BE2C (cell line): ENCODE data around the gene PRDX1.
"Not testable (repeated sequence)": the region's sequence is repeated elsewhere in the genome, so short reads cannot be mapped to it uniquely, and the experiment has no call there.

Experiments used
- DNase-seq: peaks from one replicate; pipeline ENCODE4 v3.0.0-alpha.2; 2020
- H3K27me3 ChIP-seq: fragments of 250-450 bp; sonication (Bioruptor Pico); 2 replicates; pipeline ENCODE4 v1.5.1; 2020; ENCODE audit warnings: mild to moderate bottlenecking
- H3K36me3 ChIP-seq: fragments of 250-450 bp; sonication (Bioruptor Pico); 2 replicates; pipeline ENCODE4 v1.5.1; 2020; ENCODE audit warnings: mild to moderate bottlenecking
- H3K4me1 ChIP-seq: fragments of 250-450 bp; sonication (Bioruptor Pico); 2 replicates; pipeline ENCODE4 v1.5.1; 2020
- H3K4me3 ChIP-seq: 2 replicates; pipeline ENCODE4 v1.5.1; 2011; ENCODE audit warnings: low read depth, low read length
- H3K9me3 ChIP-seq: fragments of 250-450 bp; sonication (Bioruptor Pico); 2 replicates; pipeline ENCODE4 v1.5.1; 2020
- CTCF ChIP-seq: IDR thresholded peaks from 2 replicates; pipeline ENCODE4 v1.5.1; 2012; ENCODE audit warnings: mild to moderate bottlenecking, low read depth, low read length

The PRDX1 gene

GRCh38 chr1:45490121-45490625 is 31.5 kb downstream of the PRDX1 start:
- Histone ChIP-seq H3K9me3 (no peaks in the 10 kb centered on the region), H3K27me3 (peaks cover 16% of the 10 kb centered on the region), H3K4me1 (no peaks in the 10 kb centered on the region), H3K36me3 (no peaks in the 10 kb centered on the region), H3K4me3 (peak overlapping the region; percentile 50)
- no peak for DNase-seq
- no peak for TF ChIP-seq CTCF

DNA sequence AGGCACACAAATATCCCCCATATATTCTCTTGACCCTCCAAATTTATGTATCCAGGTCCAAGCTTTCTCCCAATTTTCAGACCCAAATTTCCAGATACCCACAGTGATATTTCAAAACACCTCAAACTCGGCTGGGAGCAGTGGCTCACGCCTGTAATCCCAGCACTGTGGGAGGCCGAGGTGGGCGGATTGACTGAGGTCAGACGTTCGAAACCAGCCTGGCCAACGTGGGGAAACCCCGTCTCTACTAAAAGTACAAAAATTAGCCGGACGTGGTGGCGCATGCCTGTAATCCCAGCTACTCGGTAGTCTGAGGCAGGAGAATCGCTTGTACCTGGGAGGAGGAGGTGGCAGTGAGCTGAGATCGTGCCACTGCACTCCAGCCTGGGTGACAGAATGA is 32.3 kb downstream of the PRDX1 start:
- not testable (repeated sequence) for H3K4me3 ChIP-seq, H3K4me1 ChIP-seq, H3K36me3 ChIP-seq, DNase-seq, H3K9me3 ChIP-seq
- peaks cover 16% of the 10 kb centered on the region for H3K27me3 ChIP-seq

DNA sequence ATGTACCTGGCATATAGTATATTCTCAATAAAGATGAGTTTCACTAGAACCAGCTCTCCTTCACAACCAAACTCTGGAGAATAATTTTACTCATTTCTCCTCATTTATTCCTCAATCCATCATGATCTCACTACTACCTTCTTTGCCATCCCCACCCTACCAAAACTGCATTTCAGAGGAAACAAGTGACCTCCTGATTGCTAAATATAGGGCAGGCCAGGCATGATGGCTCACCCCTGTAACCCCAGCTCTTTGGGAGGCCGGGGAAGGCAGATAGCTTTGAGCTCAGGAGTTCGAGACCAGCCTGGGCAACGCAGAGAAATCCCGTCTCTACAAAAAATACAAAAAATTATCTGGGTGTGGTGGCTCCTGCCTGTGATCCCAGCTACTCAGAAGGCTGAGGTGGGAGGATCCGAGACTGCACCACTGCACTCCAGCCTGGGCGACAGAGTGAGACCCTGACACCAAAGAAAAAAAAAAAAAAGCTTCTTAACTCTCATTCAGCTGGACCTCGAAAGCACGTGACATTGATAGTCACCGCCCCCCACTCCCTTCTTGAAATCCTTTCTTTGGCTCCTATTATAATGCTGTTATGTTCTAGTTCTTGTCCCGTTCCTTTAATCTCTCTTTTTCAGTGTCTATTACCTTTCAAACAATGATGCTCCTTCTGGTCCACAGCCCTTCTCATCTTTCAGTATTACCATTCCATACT is 32.9 kb downstream of the PRDX1 start:
- Histone ChIP-seq H3K4me3 (no peak overlapping the region), H3K9me3 (no peaks in the 10 kb centered on the region), H3K27me3 (peaks cover 16% of the 10 kb centered on the region), H3K4me1 (no peaks in the 10 kb centered on the region), H3K36me3 (no peaks in the 10 kb centered on the region)
- DNase-seq: no peak
- TF ChIP-seq CTCF: no peak

DNA sequence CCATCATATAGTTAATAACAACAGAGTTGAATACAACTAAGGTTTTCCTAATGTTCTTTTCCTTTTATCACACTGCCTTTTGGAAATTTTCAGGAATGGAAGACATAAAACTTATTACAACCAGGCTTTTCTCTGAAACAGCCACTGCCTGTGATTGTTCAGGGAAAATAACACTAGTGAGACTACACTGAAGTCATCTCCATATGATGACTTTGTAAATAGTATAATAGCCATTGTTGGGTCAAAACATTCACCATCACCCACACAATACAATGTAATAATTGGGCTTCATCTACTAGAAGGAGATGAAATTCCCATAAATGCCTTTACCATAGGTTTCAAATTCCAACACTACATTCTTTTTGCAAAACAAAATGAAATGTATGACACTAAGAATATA is 35.7 kb downstream of the PRDX1 start:
- H3K9me3 ChIP-seq: no peaks in the 10 kb centered on the region
- peaks cover 16% of the 10 kb centered on the region for H3K27me3 ChIP-seq
- TF ChIP-seq CTCF: no peak
- H3K4me3 ChIP-seq: no peak overlapping the region
- H3K4me1 ChIP-seq: no peaks in the 10 kb centered on the region
- no peaks in the 10 kb centered on the region for H3K36me3 ChIP-seq
- DNase-seq: no peak

- Histone ChIP-seq H3K36me3 (no peaks in the 10 kb centered on the region), H3K4me3 (no peak overlapping the region), H3K9me3 (no peaks in the 10 kb centered on the region), H3K27me3 (no peaks in the 10 kb centered on the region), H3K4me1 (no peaks in the 10 kb centered on the region)
- TF ChIP-seq CTCF: no peak
- DNase-seq: no peak
Measured at GRCh38 chr1:45479039-45479748, 42.5 kb downstream of the PRDX1 start.

DNA sequence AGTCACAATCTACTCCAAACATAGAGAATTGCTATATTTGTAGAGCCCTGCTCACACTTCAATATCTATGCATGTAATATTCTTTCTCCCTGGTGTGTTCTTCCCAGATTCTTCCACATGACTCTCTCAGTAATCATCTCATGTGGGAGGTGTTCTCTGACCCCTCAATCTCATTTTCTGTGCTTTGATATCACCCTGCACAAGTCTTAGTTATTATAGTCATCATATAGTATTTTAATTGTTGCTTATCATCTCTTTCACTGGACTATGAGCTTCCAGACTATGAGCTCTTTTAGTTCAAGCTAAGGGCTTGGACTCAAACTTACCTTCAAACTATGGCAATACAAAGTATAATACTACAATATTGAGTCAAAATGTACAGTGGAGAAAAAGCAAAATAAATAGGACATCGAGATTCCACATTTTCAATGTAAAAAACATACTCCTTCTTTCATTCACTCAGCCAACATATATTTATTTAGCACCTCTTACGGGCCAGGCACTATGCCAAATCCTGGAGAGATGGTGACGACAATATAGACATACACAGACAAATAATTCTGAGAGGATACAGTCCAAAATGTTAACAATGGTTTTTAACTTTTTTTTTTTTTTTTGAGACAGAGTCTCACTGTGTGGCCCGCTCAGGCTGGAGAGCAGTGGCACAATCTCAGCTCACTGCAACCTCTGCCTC is 43.4 kb downstream of the PRDX1 start:
- Histone ChIP-seq H3K4me3 (no peak overlapping the region), H3K36me3 (no peaks in the 10 kb centered on the region), H3K9me3 (no peaks in the 10 kb centered on the region), H3K27me3 (no peaks in the 10 kb centered on the region), H3K4me1 (no peaks in the 10 kb centered on the region)
- DNase-seq: no peak
- no peak for TF ChIP-seq CTCF
